GM12878 (cell line): ENCODE results near the gene RAI14. TPM values are rescaled to one million over a fixed set of nuclear protein-coding genes. Genes with fewer than 3 reads are reported as not detected.

ENCODE experiments used
- ATAC-seq: fragments of 200-7000 bp; cut with Tn5 transposase; 3 replicates; pipeline ENCODE4 v1.9.1; 2020; ENCODE audit warnings: mild to moderate bottlenecking, moderate library complexity
- BruUV-seq: library from RNA; stranded (reverse); fragments of 400-500 nt; replicated peaks from 2 replicates; lab custom pipeline; 2021; lab: Mats Ljungman, UMichigan
- CTCF ChIA-PET: fragments of 300-600 bp; sonication (Branson Sonifier 250); formaldehyde crosslinking; extraction: SDS; loops from one replicate; lab custom pipeline; 2021; ENCODE audit warnings: inconsistent platforms; lab: Yijun Ruan, JAX
- POLR2A ChIA-PET: fragments of 350-600 bp; formaldehyde crosslinking; extraction: SDS; loops from one replicate; lab custom pipeline; 2021; ENCODE audit warnings: inconsistent platforms; lab: Charles Lee
- RAD21 ChIA-PET: fragments of 300-600 bp; sonication (Branson Sonifier 250); formaldehyde crosslinking; loops from one replicate; lab custom pipeline; 2023; ENCODE audit warnings: antibody characterized with exemption; ENCODE audit not compliant: unreplicated experiment; lab: Charles Lee
- SMC1A ChIA-PET: fragments of 300-600 bp; sonication (Branson Sonifier 250); formaldehyde crosslinking; loops from one replicate; lab custom pipeline; 2023; ENCODE audit not compliant: unreplicated experiment, uncharacterized antibody; lab: Charles Lee
- DNase-seq: peaks from one replicate; pipeline ENCODE4 v3.0.0-alpha.2; 2011; ENCODE audit warnings: low read depth, low spot score
- FAIRE-seq: peaks from 3 replicates; lab custom pipeline; 2011; peaks lifted over from hg19 to GRCh38; lab: Jason Lieb, UNC
- H2AFZ ChIP-seq: 2 replicates; pipeline ENCODE4 v1.6.0; 2011; ENCODE audit warnings: low read depth, low read length, control low read depth; ENCODE audit not compliant: control insufficient read depth
- H3K27ac ChIP-seq: 2 replicates; pipeline ENCODE4 v1.5.1; 2011; ENCODE audit warnings: control low read depth; ENCODE audit not compliant: control insufficient read depth, insufficient read depth
- H3K27me3 ChIP-seq, 2 experiments: replicated peaks in 1 of 2; 2 replicates each; pipeline versions ENCODE4 v1.6.0 to v1.6.1; 2011; ENCODE audit warnings: low read length in 1 of 2; ENCODE audit not compliant: control insufficient read depth in 2 of 2, insufficient read depth in 2 of 2
- H3K36me3 ChIP-seq, 2 experiments: 2 replicates each; pipeline ENCODE4 v1.5.1; 2011; ENCODE audit warnings: low read length in 1 of 2; ENCODE audit not compliant: control insufficient read depth in 2 of 2, insufficient read depth in 2 of 2
- H3K4me1 ChIP-seq: 2 replicates; pipeline ENCODE4 v1.6.1; 2011; ENCODE audit warnings: mild to moderate bottlenecking, low read length, moderate library complexity, mixed read lengths; ENCODE audit not compliant: control insufficient read depth, insufficient read depth
- H3K4me2 ChIP-seq: 2 replicates; pipeline ENCODE4 v1.6.0; 2011; ENCODE audit warnings: control low read depth; ENCODE audit not compliant: control insufficient read depth, insufficient read depth
- H3K4me3 ChIP-seq: fragments of 200-600 bp; sonication (generic); 2 replicates; pipeline ENCODE4 v1.5.1; 2016
- H3K79me2 ChIP-seq: 2 replicates; pipeline ENCODE4 v1.6.0; 2011; ENCODE audit warnings: low read length; ENCODE audit not compliant: control insufficient read depth, insufficient read depth
- H3K9ac ChIP-seq: 2 replicates; pipeline ENCODE4 v1.8.0; 2011; ENCODE audit warnings: low read length, control low read depth, mixed read lengths; ENCODE audit not compliant: control insufficient read depth, insufficient read depth
- H3K9me3 ChIP-seq: replicated peaks from 3 replicates; pipeline ENCODE4 v1.5.1; 2011; ENCODE audit warnings: mild to moderate bottlenecking, low read length; ENCODE audit not compliant: control insufficient read depth, insufficient read depth
- H4K20me1 ChIP-seq: 2 replicates; pipeline ENCODE4 v1.6.0; 2011; ENCODE audit not compliant: control insufficient read depth, insufficient read depth
- PML ChIP-seq: IDR thresholded peaks from 2 replicates; pipeline ENCODE4 v1.6.1; 2012; ENCODE audit warnings: low read length, inconsistent platforms
- RELA ChIP-seq: fragments of 450-650 bp; IDR thresholded peaks from 2 replicates; pipeline ENCODE4 v1.8.0; 2014; ENCODE audit warnings: borderline replicate concordance; ENCODE audit not compliant: partially characterized antibody
- WRNIP1 ChIP-seq: IDR thresholded peaks from 2 replicates; pipeline ENCODE4 v1.6.1; 2011; ENCODE audit warnings: low read depth, low read length, improper control_type of control experiment, borderline replicate concordance
- ZBTB40 ChIP-seq: fragments of 450-650 bp; IDR thresholded peaks from 2 replicates; pipeline ENCODE4 v1.6.1; 2016; ENCODE audit warnings: mild to moderate bottlenecking, moderate library complexity, borderline replicate concordance
- ZNF384 ChIP-seq: IDR thresholded peaks from 2 replicates; pipeline ENCODE4 v1.6.1; 2012; ENCODE audit warnings: low read depth, mild to moderate bottlenecking, low read length, improper control_type of control experiment, borderline replicate concordance
- WGBS: methylation state at CpG from one replicate; pipeline ENCODE4 v1.1.6; 2016; ENCODE audit warnings: low lambda C conversion rate; ENCODE audit not compliant: insufficient replicate concordance, insufficient coverage; ENCODE audit errors: missing lambda C conversion rate; 5-methylcytosine and 5-hydroxymethylcytosine counted together
- in situ Hi-C: fragments of 300-500 bp; cut with MboI; formaldehyde crosslinking; loops from 9 replicates; pipeline ENCODE4 v1.14.3; 2018; ENCODE audit warnings: mixed read lengths
- intact Hi-C: fragments of 100-400 bp; cut with micrococcal nuclease; formaldehyde crosslinking; loops from one replicate; pipeline ENCODE4 v1.14.2; 2022; ENCODE audit not compliant: unreplicated experiment
- polyA plus RNA-seq, 11 experiments: library from polyadenylated mRNA; depleted of rRNA in 4 of 11; unstranded in 6 of 11; stranded (reverse) in 5 of 11; fragments of >200 nt; fragmentation: Nextera tagmentation in 4 of 11; fragmentation: Illumina TruSeq in 1 of 11; extraction: Ambion mirVana in 4 of 11; extraction: Trizol in 1 of 11; gene quantifications; 1 replicate in 1 of 11; 2 replicates in 10 of 11; pipeline versions ENCODE4 v1.2.1 to v1.2.3, GENCODE V29; 2011 to 2016; ENCODE audit warnings: inconsistent platforms in 2 of 11, missing spikeins in 2 of 11, low read depth in 1 of 11
- total RNA-seq, 4 experiments: library from RNA; depleted of rRNA in 3 of 4; stranded (reverse); fragments of >200 nt in 3 of 4; fragmentation: Illumina TruSeq in 1 of 4; extraction: Trizol in 1 of 4; gene quantifications; 2 replicates each; pipeline versions ENCODE4 v1.2.1 to v1.2.3, GENCODE V29; 2013 to 2021

Gene RAI14
- total and polyA plus RNA-seq, 10 of the 15 experiments (the other 5 are each of a cell fraction or from before 2014, with no cell fraction given) = 0.18 to 4.6 (median 1.9) TPM

- no peak for TF ChIP-seq ZBTB40
- TF ChIP-seq, all 136 proteins: peak for 0
Observed at GRCh38 chr5:34734326-34734725, 78.2 kb downstream of the RAI14 start (continued).

GRCh38 chr5:34735491-34736426 is 79.6 kb downstream of the RAI14 start:
- DNase-seq = no peak
- ATAC-seq = no peak
- Histone ChIP-seq H2AFZ (no peak overlapping the region), H3K36me3 (no peaks in the 10 kb centered on the region), H3K79me2 (no peaks in the 10 kb centered on the region), H4K20me1 (no peaks in the 10 kb centered on the region), H3K27ac (no peak overlapping the region), H3K4me3 (no peak overlapping the region), H3K4me1 (no peaks in the 10 kb centered on the region), H3K27me3 (no peaks in the 10 kb centered on the region; a peak in 1 of 4 replicates), H3K4me2 (no peak overlapping the region), H3K9me3 (no peaks in the 10 kb centered on the region), H3K9ac (no peak overlapping the region)
- in situ Hi-C loops (no loop called here), intact Hi-C loops (no loop called here)
- CTCF ChIA-PET = no interaction called here
- SMC1A ChIA-PET = no interaction called here
- FAIRE-seq = no peak
- RAD21 ChIA-PET = no interaction called here
- TF ChIP-seq PML = no peak
- TF ChIP-seq WRNIP1 = no peak
- TF ChIP-seq ZNF384 = no peak
- no peak for TF ChIP-seq RELA
- no TSS peak for BruUV-seq
- POLR2A ChIA-PET = no interaction called here
- WGBS = 72% methylated on average over 19 of the region's 19 CpGs
